Keratinocyte (primary cell): Measurements from ENCODE around the gene PES1. TPM values are rescaled to one million over a fixed set of nuclear protein-coding genes. Genes with fewer than 3 reads are reported as not detected.

Experiments used
- DNase-seq: peaks from one replicate; pipeline ENCODE4 v3.0.0-alpha.2; 2011; ENCODE audit warnings: low read depth, missing footprints, low spot score
- FAIRE-seq: peaks from 2 replicates; lab custom pipeline; 2011; peaks lifted over from hg19 to GRCh38; lab: Jason Lieb, UNC
- H2AFZ ChIP-seq: 2 replicates; pipeline ENCODE4 v1.6.0; 2012; ENCODE audit warnings: low read length, control low read depth, inconsistent platforms; ENCODE audit not compliant: control insufficient read depth
- H3K27ac ChIP-seq: 2 replicates; pipeline ENCODE4 v1.5.1; 2011; ENCODE audit warnings: low read length; ENCODE audit not compliant: control insufficient read depth, insufficient read depth
- H3K27me3 ChIP-seq: 3 replicates; pipeline ENCODE4 v1.6.0; 2011; ENCODE audit warnings: low read length; ENCODE audit not compliant: control insufficient read depth, insufficient read depth; ENCODE audit errors: extremely low read depth
- H3K36me3 ChIP-seq, 2 experiments: 2 replicates in 1 of 2; 3 replicates in 1 of 2; pipeline ENCODE4 v1.5.1; 2011; ENCODE audit warnings: low read length in 2 of 2, mild to moderate bottlenecking in 1 of 2; ENCODE audit not compliant: control insufficient read depth in 2 of 2, insufficient read depth in 2 of 2; ENCODE audit errors: extremely low read depth in 1 of 2
- H3K4me1 ChIP-seq: 3 replicates; pipeline ENCODE4 v1.5.1; 2011; ENCODE audit warnings: low read length; ENCODE audit not compliant: control insufficient read depth, insufficient read depth; ENCODE audit errors: extremely low read depth
- H3K4me2 ChIP-seq: 3 replicates; pipeline ENCODE4 v1.6.0; 2011; ENCODE audit warnings: low read depth, low read length; ENCODE audit not compliant: control insufficient read depth, insufficient read depth; ENCODE audit errors: extremely low read depth
- H3K4me3 ChIP-seq, 3 experiments: fragments of 200-600 bp in 1 of 3; sonication (generic) in 1 of 3; 2 replicates in 2 of 3; 3 replicates in 1 of 3; pipeline ENCODE4 v1.5.1; 2011 to 2016; ENCODE audit warnings: low read length in 3 of 3, mild to moderate bottlenecking in 3 of 3, control low read depth in 2 of 3, inconsistent platforms in 1 of 3, low read depth in 1 of 3, mixed read lengths in 1 of 3, mixed run types in 1 of 3, moderate library complexity in 1 of 3; ENCODE audit not compliant: control insufficient read depth in 2 of 3, insufficient read depth in 2 of 3; ENCODE audit errors: extremely low read depth in 1 of 3
- H3K79me2 ChIP-seq: 2 replicates; pipeline ENCODE4 v1.6.0; 2012; ENCODE audit warnings: low read length; ENCODE audit not compliant: control insufficient read depth, insufficient read depth
- H3K9ac ChIP-seq: 3 replicates; pipeline ENCODE4 v1.6.0; 2011; ENCODE audit warnings: low read length; ENCODE audit not compliant: control insufficient read depth, insufficient read depth; ENCODE audit errors: extremely low read depth
- H3K9me1 ChIP-seq: 3 replicates; pipeline ENCODE4 v1.6.0; 2011; ENCODE audit warnings: low read length; ENCODE audit not compliant: control insufficient read depth, insufficient read depth; ENCODE audit errors: extremely low read depth
- H3K9me3 ChIP-seq: 2 replicates; pipeline ENCODE4 v1.5.1; 2012; ENCODE audit warnings: low read depth, low read length; ENCODE audit not compliant: control insufficient read depth
- H4K20me1 ChIP-seq: 3 replicates; pipeline ENCODE4 v1.6.0; 2011; ENCODE audit warnings: low read length; ENCODE audit not compliant: control insufficient read depth, insufficient read depth; ENCODE audit errors: extremely low read depth
- EZH2 ChIP-seq: IDR thresholded peaks from one replicate; pipeline ENCODE4 v1.6.1; 2012; ENCODE audit warnings: inconsistent platforms, mild to moderate bottlenecking, low read length, moderate library complexity
- dilution Hi-C: fragments of 300-500 bp; cut with MboI; formaldehyde crosslinking; loops from one replicate; pipeline ENCODE4 v1.7.0; 2020; ENCODE audit warnings: low sequenced_read_pairs; ENCODE audit not compliant: extremely low pct_ligation_motif_present
- polyA plus RNA-seq, 5 experiments: library from polyadenylated mRNA; depleted of rRNA in 3 of 5; stranded (reverse) in 3 of 5; stranded (forward) in 1 of 5; unstranded in 1 of 5; fragments of >200 nt; gene quantifications; 1 replicate in 1 of 5; 2 replicates in 3 of 5; 3 replicates in 1 of 5; pipeline versions ENCODE4 v1.2.1 to v1.2.3, GENCODE V29; 2011 to 2012; ENCODE audit warnings: missing spikeins in 2 of 5, low read depth in 1 of 5, low replicate concordance in 1 of 5
- TF ChIP-seq, protein P1 (sequence below), 3 experiments: IDR thresholded peaks in 1 of 3; conservative IDR thresholded peaks in 1 of 3; optimal IDR thresholded peaks in 1 of 3; 2 replicates in 2 of 3; 3 replicates in 1 of 3; pipeline versions ENCODE3 to v1.5.1; 2011; ENCODE audit warnings: low read length in 3 of 3, mild to moderate bottlenecking in 3 of 3, moderate library complexity in 2 of 3, control low read depth in 1 of 3, inconsistent platforms in 1 of 3; ENCODE audit not compliant: insufficient read depth in 2 of 3; ENCODE audit errors: extremely low read depth in 1 of 3

The PES1 gene
- polyA plus RNA-seq, 1 donor (not counting 4 experiments of a cell fraction or from before 2014, with no cell fraction given): 116 TPM

DNA sequence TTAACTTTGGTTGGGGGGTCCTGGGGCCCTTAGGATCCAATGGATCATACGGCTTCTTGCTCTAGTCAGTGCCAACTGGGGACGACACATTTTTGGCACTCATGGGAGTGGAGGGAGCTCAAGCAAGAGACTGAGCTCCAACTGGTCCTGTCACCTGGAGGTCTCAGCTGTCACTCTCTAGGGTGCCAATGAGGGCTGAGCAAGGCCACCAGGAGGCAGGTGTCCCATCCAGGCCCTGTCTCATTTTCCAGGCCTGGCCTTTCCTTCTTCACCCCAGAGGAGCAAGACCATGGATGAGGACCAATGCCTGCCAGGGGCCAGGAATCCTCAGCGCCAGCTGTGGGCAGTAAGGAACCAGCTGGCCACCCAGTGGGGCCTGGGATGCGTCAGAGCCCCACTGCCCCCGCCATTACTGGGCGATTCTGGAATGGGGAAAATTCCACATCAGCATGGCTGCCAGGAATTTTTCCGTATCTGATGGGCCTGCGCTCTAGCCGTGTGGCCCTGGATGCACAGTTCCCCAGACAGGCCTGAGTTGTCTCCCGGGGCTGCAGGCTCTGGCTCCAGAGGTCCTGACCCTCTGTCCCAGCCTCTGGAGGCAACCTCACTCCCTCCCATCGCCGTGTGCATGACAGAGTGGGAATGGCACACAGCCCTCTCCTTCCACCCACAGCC lies 16.6 kb downstream of the PES1 start:
- Histone ChIP-seq H3K36me3 (peaks cover 31 to 34% of the 10 kb centered on the region in 2 experiments), H3K9me1 (no peaks in the 10 kb centered on the region), H3K27ac (no peak overlapping the region), H3K9ac (no peak overlapping the region), H3K79me2 (no peaks in the 10 kb centered on the region), H2AFZ (no peak overlapping the region), H4K20me1 (peaks cover 2% of the 10 kb centered on the region), H3K4me1 (peaks cover 2% of the 10 kb centered on the region), H3K4me2 (no peak overlapping the region), H3K27me3 (peaks cover 4% of the 10 kb centered on the region), H3K4me3 (no peak overlapping the region), H3K9me3 (no peaks in the 10 kb centered on the region)
- TF ChIP-seq EZH2: no peak
- TF ChIP-seq, protein P1, sequence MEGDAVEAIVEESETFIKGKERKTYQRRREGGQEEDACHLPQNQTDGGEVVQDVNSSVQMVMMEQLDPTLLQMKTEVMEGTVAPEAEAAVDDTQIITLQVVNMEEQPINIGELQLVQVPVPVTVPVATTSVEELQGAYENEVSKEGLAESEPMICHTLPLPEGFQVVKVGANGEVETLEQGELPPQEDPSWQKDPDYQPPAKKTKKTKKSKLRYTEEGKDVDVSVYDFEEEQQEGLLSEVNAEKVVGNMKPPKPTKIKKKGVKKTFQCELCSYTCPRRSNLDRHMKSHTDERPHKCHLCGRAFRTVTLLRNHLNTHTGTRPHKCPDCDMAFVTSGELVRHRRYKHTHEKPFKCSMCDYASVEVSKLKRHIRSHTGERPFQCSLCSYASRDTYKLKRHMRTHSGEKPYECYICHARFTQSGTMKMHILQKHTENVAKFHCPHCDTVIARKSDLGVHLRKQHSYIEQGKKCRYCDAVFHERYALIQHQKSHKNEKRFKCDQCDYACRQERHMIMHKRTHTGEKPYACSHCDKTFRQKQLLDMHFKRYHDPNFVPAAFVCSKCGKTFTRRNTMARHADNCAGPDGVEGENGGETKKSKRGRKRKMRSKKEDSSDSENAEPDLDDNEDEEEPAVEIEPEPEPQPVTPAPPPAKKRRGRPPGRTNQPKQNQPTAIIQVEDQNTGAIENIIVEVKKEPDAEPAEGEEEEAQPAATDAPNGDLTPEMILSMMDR (optimal IDR thresholded peaks at IDR 0.05 in 1 of 3, IDR thresholded peaks at IDR 0.05 in 1 of 3, conservative IDR thresholded peaks at IDR 0.05 in 1 of 3; ENCODE audit: extremely low read depth in 1 of 3, insufficient read depth in 2 of 3, low read length in 3 of 3): no peak
- dilution Hi-C loops: no loop called here
- FAIRE-seq: no peak
- no peak for DNase-seq

DNA sequence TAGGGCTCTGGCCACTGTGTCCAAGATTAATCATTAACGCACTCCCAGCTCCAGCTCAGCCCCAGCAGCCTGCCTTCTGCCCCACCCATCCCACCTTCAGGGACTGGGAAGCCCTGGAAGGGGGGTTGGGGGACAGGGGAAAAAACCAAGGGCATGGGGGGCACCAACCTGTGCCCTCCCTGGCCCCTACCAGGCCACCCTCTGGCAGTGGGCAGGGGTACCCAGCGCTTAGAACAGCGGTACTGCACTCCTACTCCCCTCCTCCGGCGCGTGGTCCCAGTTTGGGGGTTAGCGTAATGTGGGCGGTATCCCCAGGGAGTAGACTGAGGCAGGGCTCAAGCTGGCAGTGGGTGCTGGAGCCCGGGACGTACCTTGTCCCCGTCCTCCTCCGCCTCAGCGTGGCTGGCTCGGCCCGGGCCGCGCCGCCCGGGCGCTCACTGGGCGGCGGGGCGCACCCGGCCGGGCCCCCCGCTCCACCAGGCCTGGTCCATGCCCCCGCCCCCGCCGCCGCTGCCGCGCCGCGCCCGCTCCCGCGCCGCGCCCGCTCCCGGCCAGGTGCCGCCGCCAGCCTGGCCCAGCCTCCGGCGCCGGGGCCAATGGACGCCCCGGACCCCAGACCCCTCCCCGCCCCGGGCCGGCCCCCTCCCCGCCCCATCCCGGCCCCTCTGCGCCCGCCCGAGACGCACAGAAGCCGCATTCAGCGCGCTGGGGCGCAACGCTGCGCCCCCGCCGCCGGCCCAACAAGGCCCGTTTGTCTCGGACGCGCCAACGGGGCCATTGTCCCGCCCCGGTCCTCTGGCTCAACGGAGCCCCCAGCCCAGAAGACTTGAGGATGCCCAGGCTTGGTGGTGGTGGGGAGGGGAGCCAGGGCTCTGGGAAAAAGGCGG lies 17.4 kb downstream of the PES1 start, which contains the start of gene GAL3ST1:
Gene GAL3ST1 (minus strand): TSS at position 571 of the 887 bp plus-strand sequence. CDS start 17,273 bp downstream, outside the sequence.
- H2AFZ ChIP-seq: no peak within 1 kb of the TSS
- DNase-seq: no peak
- no peak within 1 kb of the TSS for H3K4me2 ChIP-seq

More for the DNA sequence above, 17.4 kb downstream of the PES1 start, which contains the start of gene GAL3ST1:
- Histone ChIP-seq H3K9me1 (no peaks in the 10 kb centered on the region), H3K27ac (no peak within 1 kb of the TSS), H3K9ac (no peak within 1 kb of the TSS), H4K20me1 (peaks cover 2% of the 10 kb centered on the region), H3K36me3 (peaks cover 25 to 30% of the 10 kb centered on the region in 2 experiments), H3K9me3 (no peaks in the 10 kb centered on the region), H3K4me1 (peaks cover 2% of the 10 kb centered on the region), H3K4me3 (no peak within 1 kb of the TSS), H3K27me3 (peaks cover 4% of the 10 kb centered on the region), H3K79me2 (no peaks in the 10 kb centered on the region)
- no peak for FAIRE-seq
- TF ChIP-seq, protein P1 (optimal IDR thresholded peaks at IDR 0.05 in 1 of 3, IDR thresholded peaks at IDR 0.05 in 1 of 3, conservative IDR thresholded peaks at IDR 0.05 in 1 of 3; ENCODE audit: extremely low read depth in 1 of 3, insufficient read depth in 2 of 3, low read length in 3 of 3): no peak
- no peak for TF ChIP-seq EZH2
- dilution Hi-C loops: no loop called here
